ENCODE data around the gene ABCA13. TPM values are rescaled to one million over a fixed set of nuclear protein-coding genes. Genes with fewer than 3 reads are reported as not detected.
A peak's percentile ranks its signal among the peaks of the same experiment; 100 is the strongest.

ABCA13 gene
- total RNA-seq, 1 donor from 2014 or later, result 0.34 TPM

DNA sequence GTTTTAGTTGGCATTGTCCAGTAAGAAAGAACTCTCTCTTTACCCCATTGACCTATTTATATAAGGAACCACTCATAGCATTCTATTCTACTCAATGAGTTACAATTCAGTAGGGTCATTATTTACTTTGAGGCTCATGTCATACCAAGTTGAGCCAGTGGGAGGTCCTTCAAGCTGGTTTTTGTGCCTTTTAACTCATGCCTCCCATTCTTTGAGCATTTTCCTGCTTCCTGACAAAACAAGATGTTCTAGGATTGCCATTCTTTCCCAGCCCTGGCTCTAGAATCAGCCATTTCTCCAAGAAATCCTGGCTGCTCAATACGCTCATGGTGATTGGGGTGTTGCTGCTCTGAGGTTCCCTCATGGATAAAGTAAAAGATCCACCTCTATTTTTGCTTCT lies 250.1 kb downstream of the ABCA13 start:
- no peaks in the 10 kb centered on the region for H3K79me2 ChIP-seq (ENCODE audit: insufficient read depth, low read length)
- peak overlapping the region; percentile 65 for H3K4me2 ChIP-seq (ENCODE audit: low read length)
- H4K20me1 ChIP-seq (ENCODE audit: insufficient read depth, low read length), result no peaks in the 10 kb centered on the region
- Mint-ChIP-seq H3K27me3 (ENCODE audit: low read depth, unreplicated experiment) (no peaks in the 10 kb centered on the region), H3K27ac (ENCODE audit: unreplicated experiment) (peak overlapping the region; percentile 35), H3K36me3 (ENCODE audit: low read depth, unreplicated experiment) (no peaks in the 10 kb centered on the region), H3K4me1 (ENCODE audit: low read depth, unreplicated experiment) (peaks cover 7% of the 10 kb centered on the region), H3K4me3 (ENCODE audit: unreplicated experiment) (no peak overlapping the region), H3K9me3 (ENCODE audit: unreplicated experiment) (peaks cover 2% of the 10 kb centered on the region)
- H3K27ac ChIP-seq (ENCODE audit: low read depth, low read length), result peak overlapping the region; percentile 82
- no peak overlapping the region for H3K4me3 ChIP-seq (ENCODE audit: insufficient read depth, low read depth, low read length)
- H3K27me3 ChIP-seq (ENCODE audit: insufficient read depth, low read length), result no peaks in the 10 kb centered on the region
- no peaks in the 10 kb centered on the region for H3K9me3 ChIP-seq (ENCODE audit: insufficient read depth, low read depth, low read length)
- TF ChIP-seq, protein P1, sequence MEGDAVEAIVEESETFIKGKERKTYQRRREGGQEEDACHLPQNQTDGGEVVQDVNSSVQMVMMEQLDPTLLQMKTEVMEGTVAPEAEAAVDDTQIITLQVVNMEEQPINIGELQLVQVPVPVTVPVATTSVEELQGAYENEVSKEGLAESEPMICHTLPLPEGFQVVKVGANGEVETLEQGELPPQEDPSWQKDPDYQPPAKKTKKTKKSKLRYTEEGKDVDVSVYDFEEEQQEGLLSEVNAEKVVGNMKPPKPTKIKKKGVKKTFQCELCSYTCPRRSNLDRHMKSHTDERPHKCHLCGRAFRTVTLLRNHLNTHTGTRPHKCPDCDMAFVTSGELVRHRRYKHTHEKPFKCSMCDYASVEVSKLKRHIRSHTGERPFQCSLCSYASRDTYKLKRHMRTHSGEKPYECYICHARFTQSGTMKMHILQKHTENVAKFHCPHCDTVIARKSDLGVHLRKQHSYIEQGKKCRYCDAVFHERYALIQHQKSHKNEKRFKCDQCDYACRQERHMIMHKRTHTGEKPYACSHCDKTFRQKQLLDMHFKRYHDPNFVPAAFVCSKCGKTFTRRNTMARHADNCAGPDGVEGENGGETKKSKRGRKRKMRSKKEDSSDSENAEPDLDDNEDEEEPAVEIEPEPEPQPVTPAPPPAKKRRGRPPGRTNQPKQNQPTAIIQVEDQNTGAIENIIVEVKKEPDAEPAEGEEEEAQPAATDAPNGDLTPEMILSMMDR (IDR thresholded peaks at IDR 0.05; ENCODE audit: insufficient read depth, low read depth, low read length), result peak; percentile 10
- no peak for TF ChIP-seq EZH2 (IDR thresholded peaks at IDR 0.05; ENCODE audit: insufficient read depth, low read length)
- H2AFZ ChIP-seq (ENCODE audit: low read depth, low read length), result peak overlapping the region; percentile 19
- H3K4me1 ChIP-seq (ENCODE audit: insufficient read depth, low read length), result peaks cover 12% of the 10 kb centered on the region
- H3K9ac ChIP-seq (ENCODE audit: low read length), result peak overlapping the region; percentile 62
- no peak for FAIRE-seq
- DNase-seq (ENCODE audit: low read depth), result no peak
- H3K36me3 ChIP-seq (ENCODE audit: insufficient read depth, low read length), result no peaks in the 10 kb centered on the region

DNA sequence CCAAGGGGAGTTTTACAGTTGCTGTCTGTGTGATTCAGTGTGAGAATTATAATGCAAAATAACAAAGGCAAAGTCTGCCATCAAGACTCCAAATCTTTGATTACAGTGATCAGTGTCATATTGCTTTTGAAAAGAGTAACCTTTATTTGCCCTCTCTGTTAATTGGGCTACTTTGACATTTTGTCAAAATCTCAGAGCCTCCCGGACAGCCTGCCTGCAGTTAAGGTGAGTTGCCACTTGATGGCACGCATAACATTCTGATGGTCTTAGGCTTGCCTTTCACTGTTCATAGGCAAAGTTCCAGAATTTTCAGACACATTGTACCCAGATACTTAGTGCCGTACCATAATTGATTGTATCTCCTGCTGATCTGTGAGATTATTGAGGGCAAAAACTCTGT lies 253.5 kb downstream of the ABCA13 start:
- Mint-ChIP-seq H3K9me3 (ENCODE audit: unreplicated experiment) (no peaks in the 10 kb centered on the region), H3K27ac (ENCODE audit: unreplicated experiment) (no peak overlapping the region), H3K4me1 (ENCODE audit: low read depth, unreplicated experiment) (peaks cover 20% of the 10 kb centered on the region), H3K27me3 (ENCODE audit: low read depth, unreplicated experiment) (no peaks in the 10 kb centered on the region), H3K4me3 (ENCODE audit: unreplicated experiment) (no peak overlapping the region), H3K36me3 (ENCODE audit: low read depth, unreplicated experiment) (no peaks in the 10 kb centered on the region)
- Histone ChIP-seq H3K79me2 (ENCODE audit: insufficient read depth, low read length) (no peaks in the 10 kb centered on the region), H3K4me3 (ENCODE audit: insufficient read depth, low read depth, low read length) (no peak overlapping the region), H3K36me3 (ENCODE audit: insufficient read depth, low read length) (no peaks in the 10 kb centered on the region), H3K9me3 (ENCODE audit: insufficient read depth, low read depth, low read length) (no peaks in the 10 kb centered on the region), H3K27ac (ENCODE audit: low read depth, low read length) (no peak overlapping the region), H2AFZ (ENCODE audit: low read depth, low read length) (no peak overlapping the region), H3K9ac (ENCODE audit: low read length) (no peak overlapping the region), H3K27me3 (ENCODE audit: insufficient read depth, low read length) (no peaks in the 10 kb centered on the region), H4K20me1 (ENCODE audit: insufficient read depth, low read length) (no peaks in the 10 kb centered on the region), H3K4me1 (ENCODE audit: insufficient read depth, low read length) (peaks cover 29% of the 10 kb centered on the region), H3K4me2 (ENCODE audit: low read length) (no peak overlapping the region)
- TF ChIP-seq, protein P1 (IDR thresholded peaks at IDR 0.05; ENCODE audit: insufficient read depth, low read depth, low read length), result peak; percentile 65
- no peak for TF ChIP-seq EZH2 (IDR thresholded peaks at IDR 0.05; ENCODE audit: insufficient read depth, low read length)
- DNase-seq (ENCODE audit: low read depth) (no peak), FAIRE-seq (no peak)

DNA sequence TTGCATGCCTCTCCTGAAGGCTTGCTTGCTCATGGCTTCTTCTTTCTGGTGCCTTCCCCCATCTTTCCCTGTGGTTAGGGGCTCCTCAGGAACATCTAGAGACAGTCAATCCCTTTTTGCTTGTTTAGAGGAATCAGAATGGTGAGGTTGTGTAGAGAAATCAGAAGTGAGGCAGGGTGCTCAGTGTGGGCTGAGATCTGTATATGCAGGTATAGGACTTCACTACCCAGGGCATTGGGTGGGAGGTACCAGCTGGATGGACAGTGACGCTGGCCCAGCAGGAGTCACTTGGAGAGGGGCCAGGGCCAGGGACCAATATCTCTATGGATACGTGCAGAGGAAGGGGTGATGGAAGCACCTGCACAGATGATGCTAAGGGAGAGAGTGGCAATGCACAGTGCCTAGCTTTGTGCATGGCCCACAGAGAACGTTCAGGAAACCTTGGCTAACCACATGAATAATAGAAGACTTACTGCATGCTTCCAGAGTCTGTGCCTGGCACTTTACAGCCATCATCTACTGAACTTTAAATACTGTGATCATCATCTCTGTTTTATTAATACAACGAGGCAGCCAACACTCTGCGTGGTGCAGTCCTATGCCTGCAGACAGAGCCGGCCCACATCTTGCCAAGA lies 255.2 kb downstream of the ABCA13 start:
- H3K27me3 Mint-ChIP-seq (ENCODE audit: low read depth, unreplicated experiment), result no peaks in the 10 kb centered on the region
- H3K4me3 Mint-ChIP-seq (ENCODE audit: unreplicated experiment), result peak overlapping the region; percentile 21
- TF ChIP-seq, protein P1 (IDR thresholded peaks at IDR 0.05; ENCODE audit: insufficient read depth, low read depth, low read length), result no peak
- TF ChIP-seq EZH2 (IDR thresholded peaks at IDR 0.05; ENCODE audit: insufficient read depth, low read length), result no peak
- H3K4me1 Mint-ChIP-seq (ENCODE audit: low read depth, unreplicated experiment), result peaks cover 17% of the 10 kb centered on the region
- H3K9me3 ChIP-seq (ENCODE audit: insufficient read depth, low read depth, low read length), result no peaks in the 10 kb centered on the region
- H2AFZ ChIP-seq (ENCODE audit: low read depth, low read length), result no peak overlapping the region
- peak overlapping the region; percentile 39 for H3K27ac ChIP-seq (ENCODE audit: low read depth, low read length)
- no peaks in the 10 kb centered on the region for H3K27me3 ChIP-seq (ENCODE audit: insufficient read depth, low read length)
- H3K36me3 Mint-ChIP-seq (ENCODE audit: low read depth, unreplicated experiment), result no peaks in the 10 kb centered on the region
- no peak for FAIRE-seq
- peak overlapping the region; percentile 68 for H3K4me2 ChIP-seq (ENCODE audit: low read length)
- no peaks in the 10 kb centered on the region for H3K36me3 ChIP-seq (ENCODE audit: insufficient read depth, low read length)
- H3K4me1 ChIP-seq (ENCODE audit: insufficient read depth, low read length), result peaks cover 24% of the 10 kb centered on the region
- no peak for DNase-seq (ENCODE audit: low read depth)
- H3K79me2 ChIP-seq (ENCODE audit: insufficient read depth, low read length), result no peaks in the 10 kb centered on the region
- no peaks in the 10 kb centered on the region for H4K20me1 ChIP-seq (ENCODE audit: insufficient read depth, low read length)
- no peak overlapping the region for H3K4me3 ChIP-seq (ENCODE audit: insufficient read depth, low read depth, low read length)
- peak overlapping the region; percentile 87 for H3K27ac Mint-ChIP-seq (ENCODE audit: unreplicated experiment)
- H3K9ac ChIP-seq (ENCODE audit: low read length), result no peak overlapping the region
- no peaks in the 10 kb centered on the region for H3K9me3 Mint-ChIP-seq (ENCODE audit: unreplicated experiment)
